ENCODE results near the gene RNU5B-1.

DNA sequence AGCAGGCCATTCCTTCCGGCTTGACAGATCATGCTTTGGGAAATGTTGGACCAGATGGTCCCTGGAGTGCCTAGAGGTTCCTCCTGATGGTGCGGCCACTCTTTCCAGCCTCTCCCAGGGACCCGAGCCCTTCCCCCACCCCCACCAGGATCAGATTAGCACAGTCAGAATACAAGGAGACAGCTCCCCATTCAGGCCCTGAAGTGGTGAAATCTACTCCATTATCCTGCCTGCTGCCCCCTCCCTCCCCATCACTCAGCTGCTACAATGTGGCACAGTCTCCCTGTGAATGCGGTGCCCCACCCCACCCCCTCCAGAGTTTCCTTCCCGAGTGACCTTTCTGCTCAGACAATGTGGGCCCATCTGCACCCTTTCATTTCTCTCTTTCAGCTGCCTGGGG, 29.4 kb downstream of the RNU5B-1 start:
- TF ChIP-seq POLR2A (IDR thresholded peaks at IDR 0.05; ENCODE audit: low read length) (no peak), GATA1 (IDR thresholded peaks at IDR 0.05; ENCODE audit: low read depth, low read length) (no peak)
